ENCODE measurements around the gene ADGRE3. TPM values are rescaled to one million over a fixed set of nuclear protein-coding genes. Genes with fewer than 3 reads are reported as not detected.

The ADGRE3 gene
- total and polyA plus RNA-seq, 2 of the 4 experiments (the other 2 are of a cell fraction): not detected

DNA sequence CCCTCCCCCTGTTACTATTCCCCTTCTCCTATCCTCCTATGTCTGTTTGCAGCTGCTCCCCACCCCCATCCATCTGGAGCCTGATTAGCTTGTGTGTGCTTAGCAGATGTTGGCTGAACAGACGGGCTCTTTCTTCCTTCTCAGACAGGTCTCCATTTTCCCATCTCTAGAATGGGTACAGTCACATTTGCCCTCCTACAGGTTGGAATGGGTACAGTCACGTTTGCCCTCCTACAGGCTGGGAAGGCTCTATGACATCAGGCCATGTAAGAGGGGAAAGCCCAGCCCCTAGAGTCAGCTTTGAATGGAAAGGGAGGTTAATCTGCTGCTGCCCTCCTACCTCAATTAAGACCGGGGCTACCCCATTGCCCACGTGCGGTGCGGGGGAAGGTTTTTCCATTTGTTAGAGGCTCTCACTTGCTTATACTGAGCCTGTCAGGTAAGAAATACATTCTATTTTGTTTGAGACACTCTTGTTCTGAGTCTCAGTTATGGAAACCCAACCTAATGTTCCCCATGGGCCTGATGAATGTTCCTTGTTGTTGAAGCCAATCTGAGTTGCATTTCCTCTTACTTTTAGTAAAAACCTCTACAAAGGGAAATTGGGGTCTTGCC, 93.9 kb downstream of the ADGRE3 start:
- TF ChIP-seq NFE2L2 (IDR thresholded peaks at IDR 0.05; ENCODE audit: low read depth, low read length) (no peak), CEBPB (IDR thresholded peaks at IDR 0.05; ENCODE audit: low read depth, low read length) (no peak), BHLHE40 (IDR thresholded peaks at IDR 0.05; ENCODE audit: low read depth, low read length) (no peak), RFX5 (IDR thresholded peaks at IDR 0.05; ENCODE audit: low read depth, low read length) (no peak), POLR2A (IDR thresholded peaks at IDR 0.05; ENCODE audit: low read depth, low read length) (no peak), FOS (IDR thresholded peaks at IDR 0.05; ENCODE audit: low read depth, low read length) (no peak), RAD21 (IDR thresholded peaks at IDR 0.05; ENCODE audit: low read length) (no peak), MAZ (IDR thresholded peaks at IDR 0.05; ENCODE audit: borderline replicate concordance, low read depth, low read length) (no peak), MXI1 (IDR thresholded peaks at IDR 0.05; ENCODE audit: borderline replicate concordance, low read depth, low read length) (no peak)
- TF ChIP-seq, protein P1, sequence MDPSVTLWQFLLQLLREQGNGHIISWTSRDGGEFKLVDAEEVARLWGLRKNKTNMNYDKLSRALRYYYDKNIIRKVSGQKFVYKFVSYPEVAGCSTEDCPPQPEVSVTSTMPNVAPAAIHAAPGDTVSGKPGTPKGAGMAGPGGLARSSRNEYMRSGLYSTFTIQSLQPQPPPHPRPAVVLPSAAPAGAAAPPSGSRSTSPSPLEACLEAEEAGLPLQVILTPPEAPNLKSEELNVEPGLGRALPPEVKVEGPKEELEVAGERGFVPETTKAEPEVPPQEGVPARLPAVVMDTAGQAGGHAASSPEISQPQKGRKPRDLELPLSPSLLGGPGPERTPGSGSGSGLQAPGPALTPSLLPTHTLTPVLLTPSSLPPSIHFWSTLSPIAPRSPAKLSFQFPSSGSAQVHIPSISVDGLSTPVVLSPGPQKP (IDR thresholded peaks at IDR 0.05; ENCODE audit: borderline replicate concordance, low read depth, low read length): no peak
- H3K27me3 ChIP-seq (ENCODE audit: control insufficient read depth, insufficient read depth, low read length): no peaks in the 10 kb centered on the region
- H4K5ac ChIP-seq (ENCODE audit: low read depth, low read length): no peak overlapping the region
- H4K91ac ChIP-seq (ENCODE audit: insufficient read depth, low read depth, low read length): no peak overlapping the region
- dilution Hi-C loops (cut with HindIII; ENCODE audit: low sequenced_read_pairs, unreplicated experiment) (no loop called here), intact Hi-C loops (cut with micrococcal nuclease) (no loop called here), in situ Hi-C loops (cut with MboI; ENCODE audit: low sequenced_read_pairs) (loop anchor here (25.0 kb wide), 1 partner anchor 307 kb away; the partner anchor contains the start of gene OR7A17)
- no peak overlapping the region for H2AK9ac ChIP-seq (replicated peaks; ENCODE audit: low read depth, low read length, poor library complexity)
- no peak overlapping the region for H3K23ac ChIP-seq (ENCODE audit: low read depth, low read length)
- BruUV-seq (replicated peaks): no TSS peak
- no peak overlapping the region for H4K8ac ChIP-seq (ENCODE audit: low read depth in 2 of 2, low read length in 2 of 2)
- no peak overlapping the region for H3K56ac ChIP-seq (ENCODE audit: extremely low read depth, insufficient read depth, low read length)
- H4K20me1 ChIP-seq (ENCODE audit: insufficient read depth, low read length): no peaks in the 10 kb centered on the region
- H2AFZ ChIP-seq (replicated peaks; ENCODE audit: low read length, poor library complexity): peak overlapping the region; percentile 41
- ATAC-seq (ENCODE audit: low read depth) (no peak), DNase-seq (no peak)
- WGBS, 2 experiments (ENCODE audit: extremely low coverage in 2 of 2, insufficient read length in 1 of 2): no CpG with 5 or more reads among the region's 6 CpGs
- H3K36me3 ChIP-seq (ENCODE audit: control insufficient read depth, insufficient read depth, low read length): no peaks in the 10 kb centered on the region
- H2BK120ac ChIP-seq (ENCODE audit: low read depth, low read length): no peak overlapping the region
- no peak overlapping the region for H3K27ac ChIP-seq (ENCODE audit: insufficient read depth, low read length)
- no peak overlapping the region for H2AK5ac ChIP-seq (ENCODE audit: low read depth, low read length)
- no peaks in the 10 kb centered on the region for H3K9me1 ChIP-seq (ENCODE audit: insufficient read depth, low read length)
- H3K9me3 ChIP-seq (ENCODE audit: control insufficient read depth, insufficient read depth, low read length): no peaks in the 10 kb centered on the region
- H3K14ac ChIP-seq (replicated peaks; ENCODE audit: low read depth, low read length): no peak overlapping the region
- H2BK5ac ChIP-seq (ENCODE audit: low read depth, low read length, poor library complexity, severe bottlenecking): no peak overlapping the region
- H2BK15ac ChIP-seq (ENCODE audit: low read depth, low read length): no peak overlapping the region
- no peak overlapping the region for H3K4me2 ChIP-seq (ENCODE audit: low read depth, low read length)
- POLR2A ChIA-PET (ENCODE audit: unreplicated experiment): no interaction called here
- CTCF ChIA-PET: no interaction called here
- no peak overlapping the region for H3K4ac ChIP-seq (ENCODE audit: low read depth, low read length)
- H2BK20ac ChIP-seq (ENCODE audit: low read depth, low read length): no peak overlapping the region
- no peak overlapping the region for H3K9ac ChIP-seq (ENCODE audit: low read depth, low read length)
- no peak overlapping the region for H3K18ac ChIP-seq (ENCODE audit: low read depth, low read length)
- no peak overlapping the region for H3K4me3 ChIP-seq (ENCODE audit: insufficient read depth, low read depth, low read length)
- no peaks in the 10 kb centered on the region for H3K79me1 ChIP-seq (ENCODE audit: low read depth in 1 of 2, low read length in 2 of 2)
- no peaks in the 10 kb centered on the region for H3K4me1 ChIP-seq (ENCODE audit: control insufficient read depth, insufficient read depth, low read length)
